Glutamatergic neuron (in vitro differentiated cells): Measurements from ENCODE around the gene MAP2K6. TPM values are rescaled to one million over a fixed set of nuclear protein-coding genes. Genes with fewer than 3 reads are reported as not detected.

ENCODE experiments used
- DNase-seq: peaks from one replicate; pipeline ENCODE4 v3.0.0; 2022
- H3K27ac Mint-ChIP-seq: one replicate; pipeline ENCODE4 v1.8.0; 2020; ENCODE audit warnings: mild to moderate bottlenecking, mixed read lengths, inconsistent platforms; ENCODE audit not compliant: unreplicated experiment
- H3K27me3 Mint-ChIP-seq: one replicate; pipeline ENCODE4 v1.8.0; 2020; ENCODE audit warnings: mild to moderate bottlenecking, moderate library complexity, mixed read lengths, inconsistent platforms; ENCODE audit not compliant: unreplicated experiment
- H3K36me3 Mint-ChIP-seq: one replicate; pipeline ENCODE4 v1.8.0; 2020; ENCODE audit warnings: mild to moderate bottlenecking, mixed read lengths, inconsistent platforms; ENCODE audit not compliant: unreplicated experiment
- H3K4me1 Mint-ChIP-seq: one replicate; pipeline ENCODE4 v1.8.0; 2020; ENCODE audit warnings: mild to moderate bottlenecking, low read depth, mixed read lengths, inconsistent platforms; ENCODE audit not compliant: unreplicated experiment
- H3K4me3 Mint-ChIP-seq: one replicate; pipeline ENCODE4 v1.8.0; 2020; ENCODE audit warnings: mild to moderate bottlenecking, mixed read lengths, inconsistent platforms; ENCODE audit not compliant: unreplicated experiment
- H3K9me3 Mint-ChIP-seq: one replicate; pipeline ENCODE4 v1.8.0; 2020; ENCODE audit warnings: mild to moderate bottlenecking, moderate library complexity, mixed read lengths, inconsistent platforms; ENCODE audit not compliant: unreplicated experiment
- CTCF ChIP-seq: fragments of 200-600 bp; sonication (generic); IDR thresholded peaks from one replicate; pipeline ENCODE4 v1.5.0; 2021; ENCODE audit not compliant: partially characterized antibody, unreplicated experiment
- total RNA-seq: library from RNA; stranded (reverse); fragmentation: NEBNext Ultra II Directional; extraction: Animal tissue kit (Norgen Biotek cat#: 25700); gene quantifications from one replicate; pipeline ENCODE4 v1.2.1, GENCODE V29; 2021; ENCODE audit not compliant: unreplicated experiment

MAP2K6 gene
- total RNA-seq, 1 donor from 2014 or later = 28.3 TPM

- H3K4me1 Mint-ChIP-seq = no peaks in the 10 kb centered on the region
- DNase-seq = no peak
- no peaks in the 10 kb centered on the region for H3K27me3 Mint-ChIP-seq
- no peaks in the 10 kb centered on the region for H3K36me3 Mint-ChIP-seq
- no peak for TF ChIP-seq CTCF
- no peak overlapping the region for H3K4me3 Mint-ChIP-seq
- no peak overlapping the region for H3K27ac Mint-ChIP-seq
- H3K9me3 Mint-ChIP-seq = no peaks in the 10 kb centered on the region
Observed at GRCh38 chr17:69561462-69561861, 147.0 kb downstream of the MAP2K6 start.

GRCh38 chr17:69565447-69565846 lies 150.9 kb downstream of the MAP2K6 start:
- no peak overlapping the region for H3K4me3 Mint-ChIP-seq
- H3K27me3 Mint-ChIP-seq = peaks cover 1% of the 10 kb centered on the region
- no peaks in the 10 kb centered on the region for H3K36me3 Mint-ChIP-seq
- no peak for TF ChIP-seq CTCF
- H3K27ac Mint-ChIP-seq = no peak overlapping the region
- no peaks in the 10 kb centered on the region for H3K4me1 Mint-ChIP-seq
- DNase-seq = no peak
- H3K9me3 Mint-ChIP-seq = no peaks in the 10 kb centered on the region

- DNase-seq = no peak
- Mint-ChIP-seq H3K4me1 (no peaks in the 10 kb centered on the region), H3K27ac (no peak overlapping the region), H3K27me3 (peaks cover 3% of the 10 kb centered on the region), H3K4me3 (no peak overlapping the region), H3K9me3 (no peaks in the 10 kb centered on the region), H3K36me3 (no peaks in the 10 kb centered on the region)
- TF ChIP-seq CTCF = no peak
Observed at GRCh38 chr17:69567130-69567529, 152.6 kb downstream of the MAP2K6 start.

- Mint-ChIP-seq H3K36me3 (no peaks in the 10 kb centered on the region), H3K9me3 (no peaks in the 10 kb centered on the region), H3K27ac (no peak overlapping the region), H3K4me3 (no peak overlapping the region), H3K27me3 (peaks cover 3% of the 10 kb centered on the region), H3K4me1 (no peaks in the 10 kb centered on the region)
- no peak for DNase-seq
- TF ChIP-seq CTCF = no peak
Observed at GRCh38 chr17:69572747-69573146, 158.2 kb downstream of the MAP2K6 start.

GRCh38 chr17:69573396-69573795 lies 158.9 kb downstream of the MAP2K6 start:
- no peak overlapping the region for H3K27ac Mint-ChIP-seq

More at GRCh38 chr17:69573396-69573795, 158.9 kb downstream of the MAP2K6 start:
- no peaks in the 10 kb centered on the region for H3K36me3 Mint-ChIP-seq
- H3K4me3 Mint-ChIP-seq = no peak overlapping the region
- peaks cover 3% of the 10 kb centered on the region for H3K27me3 Mint-ChIP-seq
- no peaks in the 10 kb centered on the region for H3K9me3 Mint-ChIP-seq
- DNase-seq = no peak
- H3K4me1 Mint-ChIP-seq = no peaks in the 10 kb centered on the region
- TF ChIP-seq CTCF = no peak
